Ectodermal cell (in vitro differentiated cells): ENCODE measurements around the gene GRAMD1B.
"Not testable (repeated sequence)": the region's sequence is repeated elsewhere in the genome, so short reads cannot be mapped to it uniquely, and the experiment has no call there.

Experiments
- H3K27ac ChIP-seq: 2 replicates; pipeline ENCODE4 v1.7.0; 2013; ENCODE audit warnings: mild to moderate bottlenecking, low read depth, low read length; ENCODE audit not compliant: insufficient read depth, poor library complexity, severe bottlenecking
- H3K27me3 ChIP-seq: 2 replicates; pipeline ENCODE4 v1.7.0; 2013; ENCODE audit warnings: mild to moderate bottlenecking, low read length; ENCODE audit not compliant: insufficient read depth, control insufficient read depth, poor library complexity, severe bottlenecking
- H3K36me3 ChIP-seq: one replicate; pipeline ENCODE4 v1.7.0; 2013; ENCODE audit warnings: low read length; ENCODE audit not compliant: control insufficient read depth, insufficient read depth
- H3K4me1 ChIP-seq: one replicate; pipeline ENCODE4 v1.7.0; 2013; ENCODE audit warnings: low read length; ENCODE audit not compliant: control insufficient read depth, insufficient read depth
- H3K4me3 ChIP-seq: 2 replicates; pipeline ENCODE4 v1.7.0; 2013; ENCODE audit warnings: low read depth, low read length, control low read depth; ENCODE audit not compliant: insufficient read depth
- H3K9me3 ChIP-seq: 2 replicates; pipeline ENCODE4 v1.7.0; 2013; ENCODE audit warnings: mild to moderate bottlenecking, low read length, moderate library complexity; ENCODE audit not compliant: control insufficient read depth
- WGBS, 2 experiments: methylation state at CpG; one replicate each; pipeline ENCODE4 v1.1.7; 2013; ENCODE audit warnings: missing lambda C conversion rate in 2 of 2; 5-methylcytosine and 5-hydroxymethylcytosine counted together

Gene GRAMD1B

GRCh38 chr11:123443851-123444623 lies 14.0 kb downstream of the GRAMD1B start:
- WGBS, 2 experiments: 86 to 89% methylated on average over 4 to 5 of the region's 5 CpGs
- Histone ChIP-seq H3K4me3 (no peak overlapping the region), H3K27ac (no peak overlapping the region)

GRCh38 chr11:123448823-123449222 lies 18.8 kb downstream of the GRAMD1B start:
- no peaks in the 10 kb centered on the region for H3K36me3 ChIP-seq
- H3K9me3 ChIP-seq: no peaks in the 10 kb centered on the region
- no peak overlapping the region for H3K4me3 ChIP-seq
- WGBS, 2 experiments: 90 to 94% methylated on average over 8 of the region's 8 CpGs
- no peaks in the 10 kb centered on the region for H3K27me3 ChIP-seq
- H3K27ac ChIP-seq: no peak overlapping the region
- no peaks in the 10 kb centered on the region for H3K4me1 ChIP-seq

More at GRCh38 chr11:123443851-123444623, 14.0 kb downstream of the GRAMD1B start:
- Histone ChIP-seq H3K4me1 (no peaks in the 10 kb centered on the region), H3K27me3 (no peaks in the 10 kb centered on the region), H3K36me3 (no peaks in the 10 kb centered on the region), H3K9me3 (no peaks in the 10 kb centered on the region)

GRCh38 chr11:123449436-123449835 lies 19.4 kb downstream of the GRAMD1B start:
- H3K36me3 ChIP-seq: no peaks in the 10 kb centered on the region

GRCh38 chr11:123450623-123451022 lies 20.6 kb downstream of the GRAMD1B start:
- no peak overlapping the region for H3K4me3 ChIP-seq
- H3K9me3 ChIP-seq: no peaks in the 10 kb centered on the region
- no peaks in the 10 kb centered on the region for H3K36me3 ChIP-seq
- H3K27me3 ChIP-seq: no peaks in the 10 kb centered on the region
- no peak overlapping the region for H3K27ac ChIP-seq
- H3K4me1 ChIP-seq: no peaks in the 10 kb centered on the region
- WGBS, 2 experiments: 95% methylated on average over 3 of the region's 3 CpGs

More at GRCh38 chr11:123449436-123449835, 19.4 kb downstream of the GRAMD1B start:
- no peak overlapping the region for H3K27ac ChIP-seq
- no peaks in the 10 kb centered on the region for H3K4me1 ChIP-seq
- H3K9me3 ChIP-seq: no peaks in the 10 kb centered on the region
- H3K4me3 ChIP-seq: no peak overlapping the region
- H3K27me3 ChIP-seq: no peaks in the 10 kb centered on the region

GRCh38 chr11:123451183-123451781 lies 21.2 kb downstream of the GRAMD1B start:
- no peaks in the 10 kb centered on the region for H3K4me1 ChIP-seq
- no peak overlapping the region for H3K4me3 ChIP-seq
- no peaks in the 10 kb centered on the region for H3K36me3 ChIP-seq
- H3K27ac ChIP-seq: no peak overlapping the region
- WGBS, 2 experiments: 95 to 96% methylated on average over 5 of the region's 5 CpGs
- H3K9me3 ChIP-seq: no peaks in the 10 kb centered on the region
- H3K27me3 ChIP-seq: no peaks in the 10 kb centered on the region

- Histone ChIP-seq H3K27me3 (no peaks in the 10 kb centered on the region), H3K36me3 (no peaks in the 10 kb centered on the region), H3K4me1 (no peaks in the 10 kb centered on the region), H3K27ac (no peak overlapping the region), H3K9me3 (no peaks in the 10 kb centered on the region), H3K4me3 (no peak overlapping the region)
- WGBS, 2 experiments: no CpG with 5 or more reads among the region's 1 CpG
Observed at GRCh38 chr11:123452794-123453193, 22.7 kb downstream of the GRAMD1B start.

GRCh38 chr11:123454060-123454651 lies 24.1 kb downstream of the GRAMD1B start:
- H3K4me3 ChIP-seq: no peak overlapping the region
- H3K4me1 ChIP-seq: no peaks in the 10 kb centered on the region
- no peaks in the 10 kb centered on the region for H3K36me3 ChIP-seq
- H3K9me3 ChIP-seq: no peaks in the 10 kb centered on the region
- no peak overlapping the region for H3K27ac ChIP-seq
- H3K27me3 ChIP-seq: no peaks in the 10 kb centered on the region
- WGBS, 2 experiments: 87 to 90% methylated on average over 7 of the region's 7 CpGs

GRCh38 chr11:123454796-123455195 lies 24.7 kb downstream of the GRAMD1B start:
- no peak overlapping the region for H3K27ac ChIP-seq
- H3K9me3 ChIP-seq: no peaks in the 10 kb centered on the region
- H3K27me3 ChIP-seq: no peaks in the 10 kb centered on the region
- no peak overlapping the region for H3K4me3 ChIP-seq
- no peaks in the 10 kb centered on the region for H3K36me3 ChIP-seq
- no peaks in the 10 kb centered on the region for H3K4me1 ChIP-seq

GRCh38 chr11:123456448-123456847 lies 26.4 kb downstream of the GRAMD1B start:
- H3K4me1 ChIP-seq, H3K27ac ChIP-seq, H3K9me3 ChIP-seq, H3K4me3 ChIP-seq, H3K27me3 ChIP-seq, H3K36me3 ChIP-seq: not testable (repeated sequence)
- WGBS, 2 experiments: 90 to 91% methylated on average over 5 of the region's 5 CpGs

- Histone ChIP-seq H3K27ac (no peak overlapping the region), H3K4me1 (no peaks in the 10 kb centered on the region), H3K9me3 (no peaks in the 10 kb centered on the region), H3K36me3 (no peaks in the 10 kb centered on the region), H3K27me3 (no peaks in the 10 kb centered on the region), H3K4me3 (no peak overlapping the region)
- 97% methylated on average over 8 of the region's 8 CpGs for WGBS, 2 experiments
Observed at GRCh38 chr11:123457187-123457770, 27.2 kb downstream of the GRAMD1B start.
